Stomach (tissue), 9 donors: ENCODE measurements around the gene NFE2L1. TPM values are rescaled to one million over a fixed set of nuclear protein-coding genes. Genes with fewer than 3 reads are reported as not detected.

Experiments used
- DNase-seq, 2 donors: peaks; one replicate each; pipeline versions ENCODE4 v3.0.0 to v3.0.0-alpha.2; 2013 to 2019
- H3K27ac ChIP-seq, 5 donors: fragments of 200-600 bp in 4 of 5; sonication (generic) in 4 of 5; one replicate each; pipeline ENCODE4 v1.5.1; 2013 to 2019; ENCODE audit warnings: mild to moderate bottlenecking in 1 of 5, moderate library complexity in 1 of 5
- H3K27me3 ChIP-seq, 3 donors: fragments of 200-600 bp; sonication (generic); one replicate each; pipeline ENCODE4 v1.5.1; 2017 to 2019; ENCODE audit warnings: mixed run types in 1 of 3
- H3K36me3 ChIP-seq, 4 donors: fragments of 200-600 bp; sonication (generic); 1 replicate in 3 of 4; 2 replicates in 1 of 4; pipeline ENCODE4 v1.5.1; 2016 to 2019
- H3K4me1 ChIP-seq, 4 donors: fragments of 200-600 bp; sonication (generic); one replicate each; pipeline ENCODE4 v1.5.1; 2016 to 2019
- H3K4me3 ChIP-seq, 4 donors: fragments of 200-600 bp; sonication (generic) in 3 of 4; one replicate each; pipeline ENCODE4 v1.5.1; 2016 to 2019; ENCODE audit warnings: mild to moderate bottlenecking in 1 of 4
- H3K9me3 ChIP-seq, 4 donors: fragments of 200-600 bp; sonication (generic); one replicate each; pipeline ENCODE4 v1.5.1; 2016 to 2019
- CTCF ChIP-seq, 7 experiments: fragments of 450-650 bp in 4 of 7; fragments of 200-600 bp in 3 of 7; sonication (generic) in 3 of 7; IDR thresholded peaks; one replicate each; pipeline ENCODE4 v1.5.1; 2016 to 2019; ENCODE audit warnings: antibody characterized with exemption in 7 of 7, control low read depth in 2 of 7, mild to moderate bottlenecking in 1 of 7
- EP300 ChIP-seq: sonication (generic); formaldehyde crosslinking; IDR thresholded peaks from one replicate; pipeline ENCODE4 v1.6.1; 2017; ENCODE audit warnings: antibody characterized with exemption
- POLR2A ChIP-seq, 4 donors: fragments of 450-650 bp; IDR thresholded peaks; one replicate each; pipeline ENCODE4 v1.6.1; 2016; ENCODE audit warnings: antibody characterized with exemption in 4 of 4, control low read depth in 2 of 4, mild to moderate bottlenecking in 1 of 4, moderate library complexity in 1 of 4
- POLR2AphosphoS5 ChIP-seq, 3 donors: sonication (generic); formaldehyde crosslinking; IDR thresholded peaks; one replicate each; pipeline ENCODE4 v1.6.1; 2016; ENCODE audit warnings: antibody characterized with exemption in 3 of 3
- WGBS, 5 donors: extraction: QIAGEN DNeasy Blood & Tissue Kit in 3 of 5; methylation state at CpG; one replicate each; pipeline versions ENCODE4 v1.1.5 to v1.1.7; 2013 to 2018; 5-methylcytosine and 5-hydroxymethylcytosine counted together
- intact Hi-C: fragments of 100-400 bp; cut with DNase I; formaldehyde crosslinking; loops from one replicate; pipeline ENCODE4 v1.15.1; 2023; ENCODE audit warnings: low total_unique reads
- polyA plus RNA-seq, 3 donors: library from polyadenylated mRNA; stranded (reverse); fragments of 200-250 nt; gene quantifications; one replicate each; pipeline ENCODE4 v1.2.3, GENCODE V29; 2013
- total RNA-seq, 5 donors: library from RNA; depleted of rRNA; stranded (reverse); fragments of >200 nt; gene quantifications; one replicate each; pipeline versions ENCODE4 v1.1.0 to v1.2.3, GENCODE V29; 2014 to 2016
- donor health status: healthy with polysubstance abuse.
- donor health status: Bipolar disorder and iron deficiency.
- donor health status: healthy.

Gene NFE2L1
- total and polyA plus RNA-seq, 8 donors, result 25.2 to 160 (median 58.3) TPM

- intact Hi-C loops, result no loop called here
- DNase-seq, result peak; percentile 94 to 99
- Histone ChIP-seq H3K4me1 (peaks cover 5 to 41% (median 28%) of the 10 kb centered on the region in 4 donors), H3K4me3 (peak within 1 kb of the TSS; percentile 81 to 95 (median 90)), H3K9me3 (no peaks in the 10 kb centered on the region), H3K27me3 (no peaks in the 10 kb centered on the region), H3K27ac (peak within 1 kb of the TSS; percentile 84 to 93 (median 89)), H3K36me3 (no peaks in the 10 kb centered on the region)
- TF ChIP-seq EP300 (no peak), POLR2AphosphoS5 (IDR thresholded peaks at IDR 0.05) (peak; percentile 70 to 94 (median 93))
- 0 to 1% (median 0%) methylated on average over 49 to 79 of the region's 79 CpGs for WGBS, 5 donors
These were observed 53.0 kb downstream of the NFE2L1 start, which contains the start of gene CBX1 for GRCh38 chr17:48101012-48101720. Gene CBX1 (minus strand): TSS chr17:48101478. CDS start chr17:48077004, 24,474 bp downstream.

- TF ChIP-seq POLR2AphosphoS5 (IDR thresholded peaks at IDR 0.05) (no peak), EP300 (no peak), POLR2A (IDR thresholded peaks at IDR 0.05) (no peak), CTCF (IDR thresholded peaks at IDR 0.05) (no peak)
- Histone ChIP-seq H3K27ac (peak overlapping the region in 3 of 5 donors; percentile 38 to 93 (median 89)), H3K9me3 (no peaks in the 10 kb centered on the region), H3K4me3 (peak overlapping the region in 2 of 4 donors; percentile 81 to 85), H3K4me1 (peaks cover 5 to 48% (median 34%) of the 10 kb centered on the region in 4 donors), H3K36me3 (no peaks in the 10 kb centered on the region), H3K27me3 (no peaks in the 10 kb centered on the region)
- no peak for DNase-seq
- WGBS, 5 donors, result 78 to 89% (median 82%) methylated on average over 19 of the region's 19 CpGs
- intact Hi-C loops, result no loop called here
These were observed 54.0 kb downstream of the NFE2L1 start for GRCh38 chr17:48102043-48102750.

GRCh38 chr17:48102798-48103715, 54.9 kb downstream of the NFE2L1 start:
- peak overlapping the region in 1 of 5 donors; percentile 38 for H3K27ac ChIP-seq
- 73 to 83% (median 80%) methylated on average over 14 of the region's 14 CpGs for WGBS, 5 donors
- TF ChIP-seq POLR2A (IDR thresholded peaks at IDR 0.05) (no peak), POLR2AphosphoS5 (IDR thresholded peaks at IDR 0.05) (no peak), EP300 (no peak), CTCF (IDR thresholded peaks at IDR 0.05) (no peak)

GRCh38 chr17:48104440-48104839, 56.3 kb downstream of the NFE2L1 start:
- H3K36me3 ChIP-seq, result no peaks in the 10 kb centered on the region
- no peak overlapping the region for H3K4me3 ChIP-seq
- H3K27ac ChIP-seq, result no peak overlapping the region
- peaks cover 16 to 43% (median 38%) of the 10 kb centered on the region in 4 donors for H3K4me1 ChIP-seq
- TF ChIP-seq CTCF (IDR thresholded peaks at IDR 0.05) (no peak), POLR2AphosphoS5 (IDR thresholded peaks at IDR 0.05) (no peak), POLR2A (IDR thresholded peaks at IDR 0.05) (no peak), EP300 (no peak)
- no peaks in the 10 kb centered on the region for H3K9me3 ChIP-seq
- WGBS, 5 donors, result 83 to 88% (median 85%) methylated on average over 7 of the region's 7 CpGs
- no peak for DNase-seq
- H3K27me3 ChIP-seq, result no peaks in the 10 kb centered on the region
- intact Hi-C loops, result no loop called here

More at GRCh38 chr17:48102798-48103715, 54.9 kb downstream of the NFE2L1 start:
- no peak for DNase-seq
- no peaks in the 10 kb centered on the region for H3K27me3 ChIP-seq
- no peak overlapping the region for H3K4me3 ChIP-seq
- no peaks in the 10 kb centered on the region for H3K9me3 ChIP-seq
- H3K4me1 ChIP-seq, result peaks cover 6 to 41% (median 31%) of the 10 kb centered on the region in 4 donors
- no peaks in the 10 kb centered on the region for H3K36me3 ChIP-seq
- intact Hi-C loops, result no loop called here
